Adrenal gland (tissue), 12 donors: ENCODE data around the gene CMTM4. TPM values are rescaled to one million over a fixed set of nuclear protein-coding genes. Genes with fewer than 3 reads are reported as not detected.
"Not testable (repeated sequence)": the region's sequence is repeated elsewhere in the genome, so short reads cannot be mapped to it uniquely, and the experiment has no call there.

Experiments used
- DNase-seq, 7 donors: peaks; one replicate each; pipeline ENCODE4 v3.0.0-alpha.2; 2019 to 2020
- H3K27ac ChIP-seq, 5 donors: fragments of 200-600 bp; sonication (generic) in 4 of 5; 1 replicate in 3 of 5; 2 replicates in 2 of 5; pipeline versions ENCODE4 v1.5.1 to v1.8.0; 2016 to 2020; ENCODE audit warnings: mild to moderate bottlenecking in 1 of 5
- H3K27me3 ChIP-seq: fragments of 200-600 bp; 2 replicates; pipeline ENCODE4 v1.8.0; 2021
- H3K36me3 ChIP-seq, 2 donors: fragments of 200-600 bp; replicated peaks in 1 of 2; 1 replicate in 1 of 2; 2 replicates in 1 of 2; pipeline versions ENCODE4 v1.5.1 to v1.8.0; 2018 to 2022
- H3K4me1 ChIP-seq, 2 donors: fragments of 200-600 bp; replicated peaks in 1 of 2; 1 replicate in 1 of 2; 2 replicates in 1 of 2; pipeline versions ENCODE4 v1.5.1 to v1.8.0; 2018 to 2021
- H3K4me3 ChIP-seq, 4 donors: fragments of 200-600 bp; sonication (generic) in 3 of 4; one replicate each; pipeline ENCODE4 v1.5.1; 2016 to 2018
- H3K9me3 ChIP-seq, 3 donors: fragments of 200-600 bp; sonication (generic) in 1 of 3; replicated peaks in 1 of 3; 1 replicate in 2 of 3; 2 replicates in 1 of 3; pipeline versions ENCODE4 v1.5.1 to v1.8.0; 2016 to 2021
- POLR2A ChIP-seq, 2 donors: fragments of 450-650 bp; IDR thresholded peaks; one replicate each; pipeline ENCODE4 v1.6.1; 2017; ENCODE audit warnings: antibody characterized with exemption in 2 of 2, mild to moderate bottlenecking in 2 of 2, moderate library complexity in 1 of 2
- WGBS, 4 donors: extraction: QIAGEN DNeasy Blood & Tissue Kit in 2 of 4; methylation state at CpG; one replicate each; pipeline versions ENCODE4 v1.1.5 to v1.1.7; 2013 to 2017; 5-methylcytosine and 5-hydroxymethylcytosine counted together
- intact Hi-C, 2 donors: fragments of 100-400 bp; cut with DNase I; formaldehyde crosslinking; loops; one replicate each; pipeline versions ENCODE4 v1.14.1 to v1.15.0; 2022 to 2023
- polyA plus RNA-seq, 3 donors: library from polyadenylated mRNA; stranded (reverse); fragments of 200-250 nt in 2 of 3; fragments of 350-450 nt in 1 of 3; fragmentation: Illumina TruSeq in 1 of 3; extraction: RNeasy Lipid Tissue Mini Kit (QIAGEN cat#74804) in 1 of 3; gene quantifications; one replicate each; pipeline ENCODE4 v1.2.3, GENCODE V29; 2013 to 2014
- total RNA-seq, 9 donors: library from RNA; depleted of rRNA in 4 of 9; stranded (reverse); fragments of >200 nt in 4 of 9; fragments of 120-200 nt in 1 of 9; fragmentation: NEBNext Ultra II Directional in 1 of 9; extraction: Animal tissue kit (Norgen Biotek cat#: 25700) in 1 of 9; gene quantifications; one replicate each; pipeline versions ENCODE4 v1.1.0 to v1.2.4, GENCODE V29; 2013 to 2023
- TF ChIP-seq, protein P1 (sequence below), 6 experiments: fragments of 450-650 bp in 4 of 6; fragments of 200-600 bp in 2 of 6; sonication (generic) in 1 of 6; IDR thresholded peaks; 1 replicate in 5 of 6; 2 replicates in 1 of 6; pipeline versions ENCODE4 v1.5.1 to v1.8.0; 2016 to 2021; ENCODE audit warnings: antibody characterized with exemption in 6 of 6, mild to moderate bottlenecking in 2 of 6, moderate library complexity in 1 of 6
- donor health status: healthy with polysubstance abuse.
- donor health status: Bipolar disorder and iron deficiency.
- donor health status: DM: yes; HTN: yes; CAD: no.
- donor health status: DM: no; HTN: no; CAD: no.
- donor health status: DM: no; HTN: no; CAD: no.
- donor health status: DM: yes; HTN: yes; CAD: no.

CMTM4 gene
- total and polyA plus RNA-seq, 12 donors = 9.2 to 35.3 (median 20.0) TPM

DNA sequence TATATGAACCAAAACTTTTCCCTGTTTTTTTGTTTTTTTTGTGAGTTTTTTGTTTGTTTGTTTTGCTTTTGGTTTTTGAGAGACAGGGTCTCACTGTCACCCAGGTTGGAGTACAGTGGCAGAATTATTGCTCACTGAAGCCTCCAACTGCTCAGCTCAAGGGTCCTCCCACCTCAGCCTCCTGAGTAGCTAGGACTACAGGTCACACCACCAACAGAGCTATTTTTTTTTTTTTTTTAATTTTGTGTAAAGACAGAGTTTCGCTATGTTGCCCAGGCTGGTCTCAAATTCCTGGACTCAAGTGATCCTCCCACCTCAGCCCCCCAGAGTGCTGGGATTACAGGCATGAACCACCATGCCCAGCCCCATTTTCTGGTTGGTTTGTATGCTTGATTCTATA, 28.6 kb downstream of the CMTM4 start:
- intact Hi-C loops = no loop called here
- TF ChIP-seq POLR2A (IDR thresholded peaks at IDR 0.05) = no peak
- TF ChIP-seq, protein P1, sequence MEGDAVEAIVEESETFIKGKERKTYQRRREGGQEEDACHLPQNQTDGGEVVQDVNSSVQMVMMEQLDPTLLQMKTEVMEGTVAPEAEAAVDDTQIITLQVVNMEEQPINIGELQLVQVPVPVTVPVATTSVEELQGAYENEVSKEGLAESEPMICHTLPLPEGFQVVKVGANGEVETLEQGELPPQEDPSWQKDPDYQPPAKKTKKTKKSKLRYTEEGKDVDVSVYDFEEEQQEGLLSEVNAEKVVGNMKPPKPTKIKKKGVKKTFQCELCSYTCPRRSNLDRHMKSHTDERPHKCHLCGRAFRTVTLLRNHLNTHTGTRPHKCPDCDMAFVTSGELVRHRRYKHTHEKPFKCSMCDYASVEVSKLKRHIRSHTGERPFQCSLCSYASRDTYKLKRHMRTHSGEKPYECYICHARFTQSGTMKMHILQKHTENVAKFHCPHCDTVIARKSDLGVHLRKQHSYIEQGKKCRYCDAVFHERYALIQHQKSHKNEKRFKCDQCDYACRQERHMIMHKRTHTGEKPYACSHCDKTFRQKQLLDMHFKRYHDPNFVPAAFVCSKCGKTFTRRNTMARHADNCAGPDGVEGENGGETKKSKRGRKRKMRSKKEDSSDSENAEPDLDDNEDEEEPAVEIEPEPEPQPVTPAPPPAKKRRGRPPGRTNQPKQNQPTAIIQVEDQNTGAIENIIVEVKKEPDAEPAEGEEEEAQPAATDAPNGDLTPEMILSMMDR (IDR thresholded peaks at IDR 0.05) = no peak
- Histone ChIP-seq H3K4me1 (peaks cover 0 to under 1% of the 10 kb centered on the region in 2 donors), H3K27me3 (no peaks in the 10 kb centered on the region), H3K27ac (no peak overlapping the region), H3K4me3 (no peak overlapping the region), H3K9me3 (no peaks in the 10 kb centered on the region), H3K36me3 (no peaks in the 10 kb centered on the region)
- DNase-seq = no peak
- WGBS, 4 donors = 100% methylated on average over 1 of the region's 1 CpG

DNA sequence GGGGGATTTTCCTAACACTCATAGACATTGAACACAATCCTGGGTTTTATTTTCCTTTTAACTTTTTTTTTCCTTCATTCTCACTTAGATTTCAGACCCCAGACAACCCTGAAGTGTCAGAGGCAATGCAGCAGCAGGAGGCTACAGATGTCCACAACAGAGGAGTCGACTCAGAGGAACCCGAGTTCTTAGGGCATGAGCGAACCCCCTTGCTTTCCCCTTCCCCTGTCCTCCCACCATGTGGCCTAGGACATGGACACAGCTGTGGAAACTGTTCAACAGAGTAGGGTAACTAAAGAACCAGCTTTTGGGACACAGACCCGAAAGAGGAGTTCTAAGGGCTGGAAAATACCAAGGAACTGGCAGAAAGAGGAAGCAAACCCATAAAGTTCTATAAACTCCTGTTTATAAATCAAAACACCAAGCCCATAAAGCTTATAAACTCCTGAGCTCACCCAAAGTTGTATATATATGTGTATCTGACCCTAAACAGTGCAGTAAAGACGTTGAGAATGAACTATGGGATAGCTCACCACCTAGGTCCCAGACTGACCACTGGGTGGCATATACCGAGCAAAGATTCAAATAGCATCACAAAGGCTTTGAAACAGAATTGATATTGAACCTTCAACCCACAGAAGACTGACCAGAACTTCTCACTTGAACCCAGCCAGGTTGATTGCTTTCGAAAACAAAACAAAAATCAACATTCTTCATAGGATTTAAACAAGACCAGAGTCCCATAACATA, 33.9 kb downstream of the CMTM4 start:
- WGBS, 4 donors = 72 to 80% (median 75%) methylated on average over 7 of the region's 7 CpGs
- Histone ChIP-seq H3K27me3 (no peaks in the 10 kb centered on the region), H3K27ac (peak overlapping the region in 1 of 5 donors; percentile 64), H3K4me1 (peaks cover 0 to 30% of the 10 kb centered on the region in 2 donors), H3K9me3 (no peaks in the 10 kb centered on the region), H3K36me3 (no peaks in the 10 kb centered on the region), H3K4me3 (no peak overlapping the region)
- DNase-seq = no peak
- intact Hi-C loops = loop anchor here in 1 of 2 donors (5.0 kb wide), 1 partner anchor 35 kb away; the partner anchor contains the start of gene CMTM4
- no peak for TF ChIP-seq POLR2A (IDR thresholded peaks at IDR 0.05)
- TF ChIP-seq, protein P1 (IDR thresholded peaks at IDR 0.05) = peak in 4 of 6 experiments; percentile 3 to 47 (median 35)

DNA sequence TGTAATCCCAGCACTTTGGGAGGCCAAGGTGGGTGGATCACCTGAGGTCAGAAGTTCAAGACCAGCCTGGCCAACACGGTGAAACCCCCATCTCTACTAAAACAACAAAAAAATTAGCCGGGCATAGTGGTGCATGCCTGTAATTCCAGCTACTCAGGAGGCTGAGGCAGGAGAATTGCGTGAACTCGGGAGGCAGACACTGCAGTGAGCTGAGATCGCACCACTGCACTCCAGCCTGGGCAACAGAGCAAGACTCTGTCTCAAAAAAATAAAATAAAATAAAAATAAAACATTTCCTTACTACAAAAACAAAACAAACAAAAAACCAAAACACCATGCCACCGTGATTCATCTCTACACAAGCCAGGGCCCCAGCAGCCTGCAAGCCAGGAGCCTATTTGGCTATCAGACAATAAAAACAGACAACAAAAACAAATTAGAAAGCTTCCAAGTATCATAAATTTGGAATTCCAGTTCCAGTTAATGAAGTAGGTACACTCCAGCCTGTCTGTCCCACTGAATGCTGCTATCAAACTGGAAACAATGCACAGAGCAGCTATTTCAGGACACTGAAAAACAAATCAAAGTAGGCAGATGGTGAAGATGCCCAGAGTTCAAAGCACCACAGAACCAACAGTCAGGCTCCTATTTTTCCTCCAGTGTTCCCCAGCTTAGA, 34.7 kb downstream of the CMTM4 start:
- H3K9me3 ChIP-seq, H3K4me3 ChIP-seq, H3K27me3 ChIP-seq, H3K36me3 ChIP-seq: not testable (repeated sequence)
- Histone ChIP-seq H3K27ac (peak overlapping the region in 1 of 5 donors; percentile 64), H3K4me1 (peaks cover 0 to 30% of the 10 kb centered on the region in 2 donors)
- WGBS, 4 donors = 64 to 78% (median 70%) methylated on average over 6 of the region's 6 CpGs
- peak in 1 of 7 donors; percentile 21 for DNase-seq
- intact Hi-C loops = loop anchor here in 1 of 2 donors (5.0 kb wide), 1 partner anchor 35 kb away; the partner anchor contains the start of gene CMTM4

DNA sequence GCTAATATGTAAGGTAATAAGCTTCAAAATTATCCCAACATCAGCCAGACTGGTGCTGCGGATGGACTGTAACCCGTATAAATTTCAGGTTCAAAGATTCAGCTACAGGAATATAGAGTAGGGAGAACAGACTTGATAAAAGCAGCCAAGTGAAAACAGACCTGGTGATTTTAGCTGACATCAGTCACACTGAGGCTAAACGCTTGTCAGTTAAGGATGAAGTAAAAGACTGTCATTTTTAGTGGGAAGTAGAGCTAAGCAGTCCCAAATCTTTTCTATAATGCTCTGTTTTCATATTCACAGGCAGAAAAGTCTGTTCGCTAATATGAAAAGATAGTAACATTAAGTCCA, 35.4 kb downstream of the CMTM4 start:
- Histone ChIP-seq H3K27ac (peak overlapping the region in 2 of 5 donors; percentile 59 to 64), H3K4me3 (no peak overlapping the region)

More for the DNA sequence above, 35.4 kb downstream of the CMTM4 start:
- DNase-seq = no peak
- TF ChIP-seq POLR2A (IDR thresholded peaks at IDR 0.05) = no peak
- TF ChIP-seq, protein P1 (IDR thresholded peaks at IDR 0.05) = no peak
- Histone ChIP-seq H3K9me3 (no peaks in the 10 kb centered on the region), H3K4me1 (peaks cover 0 to 30% of the 10 kb centered on the region in 2 donors), H3K36me3 (no peaks in the 10 kb centered on the region), H3K27me3 (no peaks in the 10 kb centered on the region)
- 73 to 82% (median 74%) methylated on average over 4 of the region's 4 CpGs for WGBS, 4 donors
- intact Hi-C loops = loop anchor here in 1 of 2 donors (5.0 kb wide), 1 partner anchor 36 kb away; the partner anchor contains the start of gene CMTM4
